ENCODE results near the gene PTGFRN.

PTGFRN gene

GRCh38 chr1:116891396-116892079 is 18.2 kb upstream of the PTGFRN start:
- Histone ChIP-seq H3K36me3 (ENCODE audit: insufficient read depth, insufficient read length, low read length) (no peaks in the 10 kb centered on the region), H3K27me3 (ENCODE audit: insufficient read depth, insufficient read length) (no peaks in the 10 kb centered on the region), H3K4me1 (ENCODE audit: insufficient read depth, insufficient read length) (no peaks in the 10 kb centered on the region), H3K9me3 (ENCODE audit: insufficient read depth, low read length) (peaks cover 20% of the 10 kb centered on the region), H3K4me3 (ENCODE audit: insufficient read length, low read depth) (no peak overlapping the region), H3K9ac (ENCODE audit: insufficient read length, low read depth) (no peak overlapping the region)
- DNase-seq (ENCODE audit: low read depth, low spot score), result no peak
- no peak for TF ChIP-seq SUZ12 (IDR thresholded peaks at IDR 0.05; ENCODE audit: extremely low read depth, insufficient read depth, insufficient read length)
- no peak for TF ChIP-seq ZNF274 (IDR thresholded peaks at IDR 0.05; ENCODE audit: low read depth, low read length)
- TF ChIP-seq YY1 (IDR thresholded peaks at IDR 0.05; ENCODE audit: insufficient read depth, insufficient read length), result no peak

GRCh38 chr1:116895073-116895472 is 14.6 kb upstream of the PTGFRN start:
- Histone ChIP-seq H3K4me1 (ENCODE audit: insufficient read depth, insufficient read length) (no peaks in the 10 kb centered on the region), H3K4me3 (ENCODE audit: insufficient read length, low read depth) (no peak overlapping the region), H3K27me3 (ENCODE audit: insufficient read depth, insufficient read length) (no peaks in the 10 kb centered on the region), H3K9me3 (ENCODE audit: insufficient read depth, low read length) (peaks cover 23% of the 10 kb centered on the region), H3K9ac (ENCODE audit: insufficient read length, low read depth) (no peak overlapping the region), H3K36me3 (ENCODE audit: insufficient read depth, insufficient read length, low read length) (no peaks in the 10 kb centered on the region)
- TF ChIP-seq YY1 (IDR thresholded peaks at IDR 0.05; ENCODE audit: insufficient read depth, insufficient read length) (no peak), SUZ12 (IDR thresholded peaks at IDR 0.05; ENCODE audit: extremely low read depth, insufficient read depth, insufficient read length) (no peak), ZNF274 (IDR thresholded peaks at IDR 0.05; ENCODE audit: low read depth, low read length) (no peak)
- DNase-seq (ENCODE audit: low read depth, low spot score), result no peak

DNA sequence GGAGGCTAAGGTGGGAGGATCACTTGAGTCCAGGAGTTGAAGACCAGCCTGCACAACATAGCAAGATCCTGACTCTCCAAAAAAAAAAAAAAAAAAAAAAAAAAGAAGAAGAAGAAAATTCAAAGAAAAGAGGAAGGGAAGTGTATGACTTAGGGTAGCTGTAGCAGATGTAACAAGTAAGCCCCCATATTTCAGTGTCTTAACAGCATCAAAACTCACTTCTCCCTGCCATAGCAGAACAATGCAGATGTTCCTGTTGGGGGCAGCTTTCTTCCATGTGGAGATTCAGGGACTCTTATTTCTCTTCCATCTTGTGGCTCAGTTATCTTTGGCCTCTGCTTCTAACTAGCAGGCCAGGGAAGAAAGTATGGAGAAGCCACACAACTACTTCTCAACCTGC is 10.2 kb upstream of the PTGFRN start:
- no peak for TF ChIP-seq SUZ12 (IDR thresholded peaks at IDR 0.05; ENCODE audit: extremely low read depth, insufficient read depth, insufficient read length)
- TF ChIP-seq ZNF274 (IDR thresholded peaks at IDR 0.05; ENCODE audit: low read depth, low read length), result no peak
- no peaks in the 10 kb centered on the region for H3K36me3 ChIP-seq (ENCODE audit: insufficient read depth, insufficient read length, low read length)
- DNase-seq (ENCODE audit: low read depth, low spot score), result no peak
- H3K9me3 ChIP-seq (ENCODE audit: insufficient read depth, low read length), result peaks cover 13% of the 10 kb centered on the region
- no peak overlapping the region for H3K4me3 ChIP-seq (ENCODE audit: insufficient read length, low read depth)
- no peak overlapping the region for H3K9ac ChIP-seq (ENCODE audit: insufficient read length, low read depth)
- H3K27me3 ChIP-seq (ENCODE audit: insufficient read depth, insufficient read length), result no peaks in the 10 kb centered on the region
- H3K4me1 ChIP-seq (ENCODE audit: insufficient read depth, insufficient read length), result peaks cover 6% of the 10 kb centered on the region

- Histone ChIP-seq H3K36me3 (ENCODE audit: insufficient read depth, insufficient read length, low read length) (no peaks in the 10 kb centered on the region), H3K9me3 (ENCODE audit: insufficient read depth, low read length) (peaks cover 3% of the 10 kb centered on the region; the same call in 1 of the 2 replicates), H3K27me3 (ENCODE audit: insufficient read depth, insufficient read length) (no peaks in the 10 kb centered on the region), H3K4me3 (ENCODE audit: insufficient read length, low read depth) (no peak overlapping the region), H3K9ac (ENCODE audit: insufficient read length, low read depth) (no peak overlapping the region), H3K4me1 (ENCODE audit: insufficient read depth, insufficient read length) (peaks cover 6% of the 10 kb centered on the region)
- TF ChIP-seq ZNF274 (IDR thresholded peaks at IDR 0.05; ENCODE audit: low read depth, low read length), result no peak
- TF ChIP-seq YY1 (IDR thresholded peaks at IDR 0.05; ENCODE audit: insufficient read depth, insufficient read length), result no peak
- no peak for TF ChIP-seq SUZ12 (IDR thresholded peaks at IDR 0.05; ENCODE audit: extremely low read depth, insufficient read depth, insufficient read length)
- no peak for DNase-seq (ENCODE audit: low read depth, low spot score)
These were observed 9.0 kb upstream of the PTGFRN start for GRCh38 chr1:116900471-116901365.

- Histone ChIP-seq H3K27me3 (ENCODE audit: insufficient read depth, insufficient read length) (no peaks in the 10 kb centered on the region), H3K9me3 (ENCODE audit: insufficient read depth, low read length) (peaks cover 3% of the 10 kb centered on the region; the same call in 1 of the 2 replicates), H3K36me3 (ENCODE audit: insufficient read depth, insufficient read length, low read length) (no peaks in the 10 kb centered on the region), H3K4me3 (ENCODE audit: insufficient read length, low read depth) (no peak overlapping the region), H3K4me1 (ENCODE audit: insufficient read depth, insufficient read length) (peaks cover 6% of the 10 kb centered on the region), H3K9ac (ENCODE audit: insufficient read length, low read depth) (no peak overlapping the region)
- no peak for DNase-seq (ENCODE audit: low read depth, low spot score)
- TF ChIP-seq SUZ12 (IDR thresholded peaks at IDR 0.05; ENCODE audit: extremely low read depth, insufficient read depth, insufficient read length) (no peak), YY1 (IDR thresholded peaks at IDR 0.05; ENCODE audit: insufficient read depth, insufficient read length) (no peak), ZNF274 (IDR thresholded peaks at IDR 0.05; ENCODE audit: low read depth, low read length) (no peak)
These were observed 7.7 kb upstream of the PTGFRN start for GRCh38 chr1:116902027-116902426.

- H3K36me3 ChIP-seq (ENCODE audit: insufficient read depth, insufficient read length, low read length), result no peaks in the 10 kb centered on the region
- H3K4me3 ChIP-seq (ENCODE audit: insufficient read length, low read depth), result no peak overlapping the region
- peaks cover 3% of the 10 kb centered on the region; the same call in 1 of the 2 replicates for H3K9me3 ChIP-seq (ENCODE audit: insufficient read depth, low read length)
- H3K27me3 ChIP-seq (ENCODE audit: insufficient read depth, insufficient read length), result no peaks in the 10 kb centered on the region
- no peak for TF ChIP-seq YY1 (IDR thresholded peaks at IDR 0.05; ENCODE audit: insufficient read depth, insufficient read length)
- no peak for TF ChIP-seq SUZ12 (IDR thresholded peaks at IDR 0.05; ENCODE audit: extremely low read depth, insufficient read depth, insufficient read length)
- no peak for TF ChIP-seq ZNF274 (IDR thresholded peaks at IDR 0.05; ENCODE audit: low read depth, low read length)
- DNase-seq (ENCODE audit: low read depth, low spot score), result no peak
- H3K4me1 ChIP-seq (ENCODE audit: insufficient read depth, insufficient read length), result peaks cover 8% of the 10 kb centered on the region
- no peak overlapping the region for H3K9ac ChIP-seq (ENCODE audit: insufficient read length, low read depth)
These were observed 6.9 kb upstream of the PTGFRN start for GRCh38 chr1:116902723-116903383.
